HG03571 (cell line): Measurements from ENCODE around the gene GRID1.

Experiments used
- ATAC-seq: cut with Tn5 transposase; IDR thresholded peaks from one replicate; pipeline ENCODE4 v1.9.1; 2021; ENCODE audit not compliant: unreplicated experiment

The GRID1 gene

GRCh38 chr10:86340176-86340990 is 26.2 kb downstream of the GRID1 start:
- no peak for ATAC-seq

GRCh38 chr10:86339226-86339865 is 27.2 kb downstream of the GRID1 start:
- no peak for ATAC-seq

GRCh38 chr10:86337121-86337601 is 29.4 kb downstream of the GRID1 start:
- no peak for ATAC-seq

- no peak for ATAC-seq
Measured at GRCh38 chr10:86336341-86336740, 30.3 kb downstream of the GRID1 start.

- no peak for ATAC-seq
Measured at GRCh38 chr10:86335831-86336230, 30.8 kb downstream of the GRID1 start.

- no peak for ATAC-seq
Measured at GRCh38 chr10:86335257-86335656, 31.3 kb downstream of the GRID1 start.

- no peak for ATAC-seq
Measured at GRCh38 chr10:86334488-86335085, 32.0 kb downstream of the GRID1 start.

GRCh38 chr10:86333826-86334487 is 32.6 kb downstream of the GRID1 start:
- no peak for ATAC-seq

GRCh38 chr10:86331861-86332260 is 34.7 kb downstream of the GRID1 start:
- no peak for ATAC-seq

- no peak for ATAC-seq
Measured at GRCh38 chr10:86330778-86331763, 35.5 kb downstream of the GRID1 start.

- no peak for ATAC-seq
Measured at GRCh38 chr10:86329896-86330680, 36.5 kb downstream of the GRID1 start.

GRCh38 chr10:86329093-86329710 is 37.4 kb downstream of the GRID1 start:
- ATAC-seq, result no peak

- no peak for ATAC-seq
Measured at GRCh38 chr10:86327954-86328725, 38.5 kb downstream of the GRID1 start.

GRCh38 chr10:86325158-86325557 is 41.4 kb downstream of the GRID1 start:
- ATAC-seq, result no peak

GRCh38 chr10:86321568-86321967 is 45.0 kb downstream of the GRID1 start:
- no peak for ATAC-seq

GRCh38 chr10:86319676-86320075 is 46.9 kb downstream of the GRID1 start:
- no peak for ATAC-seq

GRCh38 chr10:86317949-86318725 is 48.5 kb downstream of the GRID1 start:
- no peak for ATAC-seq
